H1 (cell line): ENCODE results near the gene ASS1. TPM values are rescaled to one million over a fixed set of nuclear protein-coding genes. Genes with fewer than 3 reads are reported as not detected.

Experiments used
- CTCF ChIA-PET: fragments of 300-600 bp; sonication (Branson Sonifier 250); formaldehyde crosslinking; loops from one replicate; lab custom pipeline; 2021; ENCODE audit not compliant: partially characterized antibody; lab: Charles Lee
- POLR2A ChIA-PET: fragments of 300-600 bp; sonication (Branson Sonifier 250); formaldehyde crosslinking; loops from one replicate; lab custom pipeline; 2021; ENCODE audit warnings: inconsistent platforms; ENCODE audit not compliant: partially characterized antibody; lab: Charles Lee
- DNase-seq, 2 experiments: peaks; one replicate each; pipeline versions ENCODE4 v3.0.0 to v3.0.0-alpha.2; 2010 to 2022; ENCODE audit warnings: low spot score in 2 of 2, low read depth in 1 of 2, mixed read lengths in 1 of 2
- FAIRE-seq: peaks from 2 replicates; lab custom pipeline; 2011; peaks lifted over from hg19 to GRCh38; lab: Jason Lieb, UNC
- H2AFZ ChIP-seq: 2 replicates; pipeline ENCODE4 v1.8.1; 2012; ENCODE audit warnings: low read length, inconsistent platforms
- H2AK5ac ChIP-seq: 2 replicates; pipeline ENCODE4 v1.6.1; 2013; ENCODE audit warnings: low read depth, low read length
- H2BK120ac ChIP-seq: replicated peaks from 2 replicates; pipeline ENCODE3; 2013; ENCODE audit warnings: low read depth, low read length, inconsistent platforms
- H2BK12ac ChIP-seq: 2 replicates; pipeline ENCODE4 v1.6.1; 2013; ENCODE audit warnings: low read depth, low read length
- H2BK15ac ChIP-seq: 2 replicates; pipeline ENCODE4 v1.6.1; 2013; ENCODE audit warnings: low read length
- H2BK20ac ChIP-seq: 2 replicates; pipeline ENCODE4 v1.6.1; 2013; ENCODE audit warnings: low read length
- H2BK5ac ChIP-seq: 2 replicates; pipeline ENCODE4 v1.6.1; 2013; ENCODE audit warnings: low read depth, low read length
- H3K14ac ChIP-seq: 2 replicates; pipeline ENCODE4 v1.6.1; 2013; ENCODE audit warnings: inconsistent platforms; ENCODE audit not compliant: insufficient read length
- H3K18ac ChIP-seq: 2 replicates; pipeline ENCODE4 v1.6.1; 2013; ENCODE audit warnings: low read length; ENCODE audit errors: extremely low read depth
- H3K23ac ChIP-seq: 2 replicates; pipeline ENCODE4 v1.6.1; 2013; ENCODE audit warnings: inconsistent platforms; ENCODE audit not compliant: insufficient read length
- H3K23me2 ChIP-seq: 2 replicates; pipeline ENCODE4 v1.6.1; 2013; ENCODE audit warnings: low read depth, low read length
- H3K27ac ChIP-seq: 2 replicates; pipeline ENCODE4 v1.6.1; 2011; ENCODE audit warnings: low read depth, low read length, inconsistent platforms
- H3K27me3 ChIP-seq, 4 experiments: replicated peaks in 1 of 4; 1 replicate in 1 of 4; 2 replicates in 3 of 4; pipeline versions ENCODE4 v1.6.1 to v1.8.1; 2011 to 2013; ENCODE audit warnings: low read length in 3 of 4, mild to moderate bottlenecking in 3 of 4, inconsistent platforms in 2 of 4, mixed read lengths in 2 of 4, moderate library complexity in 1 of 4; ENCODE audit not compliant: control insufficient read depth in 3 of 4, insufficient read depth in 3 of 4; ENCODE audit errors: extremely low read depth in 1 of 4
- H3K36me3 ChIP-seq, 4 experiments: 2 replicates each; pipeline versions ENCODE4 v1.6.1 to v1.8.1; 2011 to 2013; ENCODE audit warnings: mild to moderate bottlenecking in 4 of 4, low read length in 3 of 4, moderate library complexity in 2 of 4, control low read depth in 1 of 4, inconsistent platforms in 1 of 4; ENCODE audit not compliant: insufficient read depth in 4 of 4, control insufficient read depth in 2 of 4
- H3K4ac ChIP-seq: replicated peaks from 2 replicates; pipeline ENCODE3; 2013; ENCODE audit warnings: low read length, low read depth, mixed read lengths, inconsistent platforms; ENCODE audit not compliant: insufficient read length
- H3K4me1 ChIP-seq, 4 experiments: replicated peaks in 1 of 4; 1 replicate in 1 of 4; 2 replicates in 3 of 4; pipeline versions ENCODE4 v1.6.1 to v1.8.1; 2011 to 2013; ENCODE audit warnings: low read length in 3 of 4, inconsistent platforms in 2 of 4, mixed read lengths in 1 of 4; ENCODE audit not compliant: insufficient read depth in 4 of 4, control insufficient read depth in 3 of 4
- H3K4me2 ChIP-seq, 2 experiments: 2 replicates each; pipeline versions ENCODE4 v1.6.1 to v1.8.1; 2011 to 2013; ENCODE audit warnings: low read depth in 2 of 2, low read length in 2 of 2, control low read depth in 1 of 2, inconsistent platforms in 1 of 2, mild to moderate bottlenecking in 1 of 2; ENCODE audit not compliant: insufficient read depth in 1 of 2
- H3K4me3 ChIP-seq, 4 experiments: fragments of 200-600, 300-600 bp in 1 of 4; sonication (generic), shearing (Covaris generic), sonication (Bioruptor Twin) in 1 of 4; 2 replicates each; pipeline versions ENCODE4 v1.5.1 to v1.8.1; 2011 to 2016; ENCODE audit warnings: low read length in 4 of 4, low read depth in 3 of 4, control low read depth in 2 of 4, inconsistent platforms in 2 of 4, mild to moderate bottlenecking in 2 of 4, mixed read lengths in 1 of 4, moderate library complexity in 1 of 4; ENCODE audit not compliant: insufficient read depth in 2 of 4; ENCODE audit errors: extremely low read depth in 1 of 4
- H3K56ac ChIP-seq: replicated peaks from 2 replicates; pipeline ENCODE3; 2013; ENCODE audit warnings: low read depth, mild to moderate bottlenecking, mixed read lengths, low read length, inconsistent platforms; ENCODE audit not compliant: insufficient read length
- H3K79me1 ChIP-seq: 2 replicates; pipeline ENCODE4 v1.6.1; 2013; ENCODE audit warnings: low read depth, low read length, control low read depth
- H3K79me2 ChIP-seq, 2 experiments: 2 replicates each; pipeline versions ENCODE4 v1.6.1 to v1.8.1; 2012 to 2013; ENCODE audit warnings: low read length in 2 of 2, mild to moderate bottlenecking in 2 of 2, inconsistent platforms in 1 of 2; ENCODE audit not compliant: insufficient read depth in 2 of 2, control insufficient read depth in 1 of 2
- H3K9ac ChIP-seq, 4 experiments: replicated peaks in 1 of 4; 1 replicate in 1 of 4; 2 replicates in 3 of 4; pipeline versions ENCODE4 v1.6.1 to v1.8.1; 2011 to 2013; ENCODE audit warnings: low read depth in 3 of 4, low read length in 3 of 4, control low read depth in 2 of 4, mild to moderate bottlenecking in 2 of 4, moderate library complexity in 2 of 4, inconsistent platforms in 1 of 4; ENCODE audit errors: extremely low read depth in 1 of 4
- H3K9me3 ChIP-seq, 2 experiments: 2 replicates each; pipeline versions ENCODE4 v1.6.1 to v1.8.1; 2012 to 2013; ENCODE audit warnings: mild to moderate bottlenecking in 2 of 2, moderate library complexity in 2 of 2, control low read depth in 1 of 2, inconsistent platforms in 1 of 2, low read depth in 1 of 2, low read length in 1 of 2, mixed read lengths in 1 of 2; ENCODE audit not compliant: insufficient read depth in 2 of 2
- H4K20me1 ChIP-seq, 2 experiments: replicated peaks in 1 of 2; 2 replicates each; pipeline versions ENCODE3 to v1.8.1; 2011 to 2013; ENCODE audit warnings: inconsistent platforms in 2 of 2, low read length in 2 of 2, mild to moderate bottlenecking in 1 of 2; ENCODE audit not compliant: insufficient read depth in 2 of 2, control insufficient read depth in 1 of 2
- H4K5ac ChIP-seq: 2 replicates; pipeline ENCODE4 v1.6.1; 2013; ENCODE audit warnings: low read length, low read depth, mixed read lengths, inconsistent platforms; ENCODE audit not compliant: insufficient read length
- H4K8ac ChIP-seq: 2 replicates; pipeline ENCODE4 v1.8.0; 2013; ENCODE audit warnings: mild to moderate bottlenecking, moderate library complexity, low read length, inconsistent platforms; ENCODE audit not compliant: insufficient read depth; ENCODE audit errors: extremely low read depth
- H4K91ac ChIP-seq: replicated peaks from 2 replicates; pipeline ENCODE3; 2013; ENCODE audit warnings: low read length, mixed read lengths, inconsistent platforms; ENCODE audit not compliant: insufficient read length
- EGR1 ChIP-seq: IDR thresholded peaks from 2 replicates; pipeline ENCODE4 v1.6.1; 2011; ENCODE audit warnings: low read depth, low read length, borderline replicate concordance
- KDM1A ChIP-seq: fragments of 200-600, 300-600 bp; sonication (generic); IDR thresholded peaks from 2 replicates; pipeline ENCODE4 v1.7.1; 2016; ENCODE audit warnings: mild to moderate bottlenecking, low read length, borderline replicate concordance
- MAFK ChIP-seq: IDR thresholded peaks from 2 replicates; pipeline ENCODE4 v1.6.1; 2012; ENCODE audit warnings: low read depth, mild to moderate bottlenecking, improper control_type of control experiment, low read length
- RBBP5 ChIP-seq: IDR thresholded peaks from 2 replicates; pipeline ENCODE4 v1.7.1; 2012; ENCODE audit warnings: low read depth, mild to moderate bottlenecking, inconsistent platforms, low read length, moderate library complexity, borderline replicate concordance
- SP2 ChIP-seq: IDR thresholded peaks from 2 replicates; pipeline ENCODE4 v1.6.1; 2012; ENCODE audit warnings: mild to moderate bottlenecking, low read length, inconsistent platforms
- SUZ12 ChIP-seq: fragments of 200-600 bp; sonication (generic); IDR thresholded peaks from 2 replicates; pipeline ENCODE4 v1.6.1; 2012; ENCODE audit warnings: mild to moderate bottlenecking, inconsistent platforms, low read length, moderate library complexity, mixed read lengths
- WGBS, 2 experiments: shearing (Covaris generic) in 1 of 2; methylation state at CpG; one replicate each; pipeline versions ENCODE4 v1.1.6 to v1.1.7; 2013 to 2015; ENCODE audit warnings: low lambda C conversion rate in 2 of 2, mixed read lengths in 2 of 2, inconsistent platforms in 1 of 2, low coverage in 1 of 2, missing lambda C conversion rate in 1 of 2; ENCODE audit not compliant: insufficient replicate concordance in 2 of 2, insufficient coverage in 1 of 2, insufficient read length in 1 of 2; ENCODE audit errors: extremely low coverage in 1 of 2, missing lambda C conversion rate in 1 of 2; 5-methylcytosine and 5-hydroxymethylcytosine counted together
- polyA plus RNA-seq, 7 experiments: library from polyadenylated mRNA; depleted of rRNA in 3 of 7; stranded (reverse) in 5 of 7; unstranded in 2 of 7; fragments of >200 nt in 5 of 7; fragments of 200-250 nt in 2 of 7; gene quantifications; 1 replicate in 5 of 7; 2 replicates in 1 of 7; 4 replicates in 1 of 7; pipeline versions ENCODE4 v1.2.1 to v1.2.3, GENCODE V29; 2011 to 2013; ENCODE audit warnings: missing spikeins in 2 of 7, mixed read lengths in 2 of 7
- total RNA-seq: library from RNA; stranded (reverse); fragmentation: NEBNext Ultra II Directional; extraction: Animal tissue kit (Norgen Biotek cat#: 25700); gene quantifications from 2 replicates; pipeline ENCODE4 v1.2.1, GENCODE V29; 2021

ASS1 gene
- total and polyA plus RNA-seq, 2 of the 8 experiments (the other 6 are each of a cell fraction or from before 2014, with no cell fraction given) = 108 to 296 TPM

DNA sequence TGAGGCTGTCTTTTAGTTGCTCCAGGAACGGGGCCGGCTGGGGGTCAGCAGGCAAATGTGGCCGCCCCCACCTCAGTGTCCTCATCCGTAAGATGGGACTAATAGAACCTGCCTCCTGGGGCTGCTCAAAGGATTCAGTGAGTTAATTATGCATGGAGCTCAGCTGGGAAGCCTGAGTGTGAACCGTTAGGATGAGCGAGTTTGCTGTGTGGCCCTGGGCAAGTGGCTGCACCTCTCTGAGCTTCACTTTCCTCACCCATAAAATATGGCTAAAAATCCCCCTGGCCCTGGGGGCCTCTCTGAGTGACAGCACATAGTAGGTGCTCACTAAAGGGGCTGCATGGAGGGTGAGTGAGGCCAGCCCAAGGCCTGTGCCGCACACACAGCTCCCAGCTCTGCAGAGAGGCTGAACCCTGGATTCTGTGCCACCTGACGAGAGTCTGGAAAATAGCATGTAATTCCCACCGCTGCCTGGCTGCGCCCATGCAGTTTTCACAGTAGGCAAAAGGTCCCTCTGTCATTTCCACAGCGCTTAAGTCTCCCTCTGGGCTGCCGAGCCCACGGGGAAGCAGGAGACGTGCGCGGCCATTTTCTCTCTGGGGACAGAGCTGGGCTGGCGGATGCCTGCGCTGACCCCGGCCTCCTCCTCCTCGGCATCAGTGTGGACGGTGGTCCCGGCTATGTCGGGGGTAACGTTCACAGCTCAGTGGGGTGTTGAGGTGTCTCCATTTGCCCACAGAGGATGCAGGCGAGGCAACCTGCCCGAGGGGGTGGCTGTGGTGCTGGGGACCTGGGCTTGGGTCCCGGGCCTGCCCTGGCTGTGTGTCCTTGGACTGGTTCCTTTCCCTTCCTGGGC, 18.2 kb downstream of the ASS1 start:
- H3K4me3 ChIP-seq = no peak overlapping the region
- POLR2A ChIA-PET = interaction anchor here (1.0 to 2.1 kb wide), 4 partner anchors 9 to 228 kb away, joined by 3 to 8 read pairs (median 6); no protein-coding TSS in a partner anchor

More for the DNA sequence above, 18.2 kb downstream of the ASS1 start:
- Histone ChIP-seq H4K20me1 (peaks cover 0 to 2% of the 10 kb centered on the region in 2 experiments), H3K9me3 (no peaks in the 10 kb centered on the region), H2BK5ac (no peak overlapping the region), H2BK15ac (no peak overlapping the region), H3K27me3 (no peaks in the 10 kb centered on the region), H3K27ac (no peak overlapping the region), H2AK5ac (no peak overlapping the region), H3K79me2 (no peaks in the 10 kb centered on the region), H4K8ac (no peak overlapping the region), H3K9ac (no peak overlapping the region), H2BK20ac (no peak overlapping the region), H3K56ac (no peak overlapping the region), H4K91ac (no peak overlapping the region), H3K14ac (no peak overlapping the region), H3K4ac (no peak overlapping the region), H2BK12ac (no peak overlapping the region), H3K23ac (no peak overlapping the region)
- CTCF ChIA-PET = interaction anchor here (0.6 to 11.9 kb wide), 16 partner anchors 14 to 1763 kb away, joined by 3 to 136 read pairs (median 4); partner anchors contain the start of gene EXOSC2
- 91% methylated on average over 25 of the region's 27 CpGs; no CpG with 5 or more reads in 1 of the 2 experiments for WGBS, 2 experiments
- FAIRE-seq = no peak
- TF ChIP-seq EGR1 (no peak), SP2 (no peak), SUZ12 (no peak), MAFK (no peak), RBBP5 (no peak), KDM1A (peak; percentile 73; the same call in 1 of the 2 replicates)
- TF ChIP-seq, all 59 proteins: peak for 1
- no peak overlapping the region for H4K5ac ChIP-seq
- peaks cover 0 to 5% (median 0%) of the 10 kb centered on the region in 4 experiments; a peak in 3 of 7 replicates for H3K4me1 ChIP-seq
- no peak for DNase-seq
- no peak overlapping the region for H3K4me2 ChIP-seq
- no peaks in the 10 kb centered on the region for H3K79me1 ChIP-seq
- H3K36me3 ChIP-seq = peaks cover 0 to 21% (median 0%) of the 10 kb centered on the region in 4 experiments; a peak in 1 of 8 replicates
- H2BK120ac ChIP-seq = no peak overlapping the region
- no peak overlapping the region for H2AFZ ChIP-seq
- H3K23me2 ChIP-seq = no peaks in the 10 kb centered on the region
- no peak overlapping the region for H3K18ac ChIP-seq
